GM10248 (cell line): ENCODE results near the gene SYK.
"Not testable (repeated sequence)": the region's sequence is repeated elsewhere in the genome, so short reads cannot be mapped to it uniquely, and the experiment has no call there.

Experiments
- CTCF ChIA-PET: fragments of 300-600 bp; sonication (Branson Sonifier 250); formaldehyde crosslinking; extraction: SDS; loops from one replicate; lab custom pipeline; 2021; ENCODE audit warnings: antibody characterized with exemption; lab: Yijun Ruan, JAX
- POLR2A ChIA-PET: fragments of 350-650 bp; sonication (Branson Sonifier 250); formaldehyde crosslinking; extraction: SDS; loops from one replicate; lab custom pipeline; 2020; ENCODE audit warnings: antibody characterized with exemption; lab: Yijun Ruan, JAX
- DNase-seq: peaks from one replicate; pipeline ENCODE4 v3.0.0; 2012; ENCODE audit errors: extremely low spot score
- TF ChIP-seq, protein P1 (sequence below): IDR thresholded peaks from 2 replicates; pipeline ENCODE4 v1.5.1; 2012; ENCODE audit warnings: mild to moderate bottlenecking, low read depth; ENCODE audit errors: extremely low read depth, missing control alignments, control extremely low read depth

The SYK gene

DNA sequence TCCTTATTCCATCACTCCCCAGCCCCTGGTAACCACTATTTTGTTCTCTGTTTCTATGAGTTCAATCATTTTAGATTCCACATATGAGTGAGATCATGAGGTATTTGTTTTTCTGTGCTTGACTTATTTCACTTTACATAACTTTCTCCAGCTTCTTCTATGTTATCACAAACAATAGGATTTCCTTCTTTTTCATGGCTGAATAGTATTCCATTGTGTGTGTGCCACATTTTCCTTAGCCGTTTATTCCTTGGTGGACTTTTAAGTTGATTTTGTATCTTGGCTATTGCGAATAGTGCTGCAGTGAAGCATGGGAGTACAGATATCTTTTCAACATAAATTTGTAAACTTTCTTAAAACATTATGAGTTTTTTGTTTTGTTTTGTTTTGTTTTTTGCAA lies 15.1 kb downstream of the SYK start:
- ChIA-PET CTCF (interaction anchor here (1.5 to 5.3 kb wide), 4 partner anchors 9 to 21 kb away, joined by 5 to 33 read pairs (median 6); no protein-coding TSS in a partner anchor), POLR2A (no interaction called here)
- DNase-seq, result no peak
- TF ChIP-seq, protein P1, sequence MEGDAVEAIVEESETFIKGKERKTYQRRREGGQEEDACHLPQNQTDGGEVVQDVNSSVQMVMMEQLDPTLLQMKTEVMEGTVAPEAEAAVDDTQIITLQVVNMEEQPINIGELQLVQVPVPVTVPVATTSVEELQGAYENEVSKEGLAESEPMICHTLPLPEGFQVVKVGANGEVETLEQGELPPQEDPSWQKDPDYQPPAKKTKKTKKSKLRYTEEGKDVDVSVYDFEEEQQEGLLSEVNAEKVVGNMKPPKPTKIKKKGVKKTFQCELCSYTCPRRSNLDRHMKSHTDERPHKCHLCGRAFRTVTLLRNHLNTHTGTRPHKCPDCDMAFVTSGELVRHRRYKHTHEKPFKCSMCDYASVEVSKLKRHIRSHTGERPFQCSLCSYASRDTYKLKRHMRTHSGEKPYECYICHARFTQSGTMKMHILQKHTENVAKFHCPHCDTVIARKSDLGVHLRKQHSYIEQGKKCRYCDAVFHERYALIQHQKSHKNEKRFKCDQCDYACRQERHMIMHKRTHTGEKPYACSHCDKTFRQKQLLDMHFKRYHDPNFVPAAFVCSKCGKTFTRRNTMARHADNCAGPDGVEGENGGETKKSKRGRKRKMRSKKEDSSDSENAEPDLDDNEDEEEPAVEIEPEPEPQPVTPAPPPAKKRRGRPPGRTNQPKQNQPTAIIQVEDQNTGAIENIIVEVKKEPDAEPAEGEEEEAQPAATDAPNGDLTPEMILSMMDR, result no peak

DNA sequence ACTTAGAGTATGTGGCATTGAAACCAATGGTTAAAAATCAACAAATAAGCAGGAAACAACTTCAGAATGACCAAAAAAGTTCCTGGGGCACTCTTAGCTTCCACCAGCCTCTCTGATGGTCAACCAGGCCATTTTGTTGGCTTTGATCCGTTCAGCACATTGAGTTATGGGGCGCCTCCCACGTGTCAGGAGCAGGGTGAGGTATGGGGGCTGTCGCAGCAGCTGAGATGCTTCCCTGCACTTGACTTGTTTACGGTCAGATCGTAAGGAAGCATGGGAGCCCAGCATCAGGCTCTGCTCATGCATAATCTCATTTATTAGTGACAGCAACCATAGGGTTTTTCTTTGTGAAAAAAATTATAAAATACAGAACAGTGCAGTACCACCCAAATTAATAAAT lies 16.7 kb downstream of the SYK start:
- no peak for DNase-seq
- ChIA-PET CTCF (interaction anchor here (0.8 kb wide), 1 partner anchor 14 kb away, joined by 3 read pairs; no protein-coding TSS in a partner anchor), POLR2A (no interaction called here)
- TF ChIP-seq, protein P1, result no peak

DNA sequence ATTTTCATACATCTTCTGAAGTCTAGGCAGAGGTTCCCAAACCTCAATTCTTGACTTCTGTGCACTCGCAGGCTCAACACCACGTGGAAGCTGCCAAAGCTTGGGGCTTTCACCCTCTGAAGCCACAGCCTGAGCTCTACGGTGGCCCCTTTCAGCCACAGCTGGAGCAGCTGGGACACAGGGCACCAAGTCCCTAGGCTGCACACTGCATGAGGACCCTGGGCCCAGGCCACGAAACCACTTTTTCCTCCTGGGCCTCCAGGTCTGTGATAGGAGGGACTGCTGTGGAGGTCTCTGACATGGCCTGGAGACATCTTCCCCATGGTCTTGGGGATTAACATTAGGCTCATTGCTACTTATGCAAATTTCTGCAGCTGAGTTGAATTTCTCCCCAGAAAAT lies 18.8 kb downstream of the SYK start:
- CTCF ChIA-PET, result interaction anchor here (0.9 to 2.0 kb wide), 2 partner anchors 13 to 21 kb away, joined by 3 to 4 read pairs; no protein-coding TSS in a partner anchor
- DNase-seq, POLR2A ChIA-PET: not testable (repeated sequence)

DNA sequence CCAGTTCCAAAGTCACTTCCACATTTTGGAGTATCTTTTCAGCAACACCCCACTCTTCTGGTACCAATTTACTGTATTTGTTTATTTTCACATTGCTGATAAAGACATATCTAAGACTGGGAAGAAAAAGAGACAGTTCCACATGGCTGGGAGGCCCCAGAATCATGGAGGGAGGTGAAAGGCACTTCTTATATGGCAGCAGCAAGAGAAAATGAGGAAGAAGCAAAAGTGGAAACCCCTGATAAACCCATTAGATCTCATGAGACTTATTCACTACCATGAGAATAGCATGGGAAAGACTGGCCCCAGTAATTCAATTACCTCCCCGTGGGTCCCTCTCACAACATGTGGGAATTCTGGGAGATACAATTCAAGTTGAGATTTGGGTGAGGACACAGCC lies 19.6 kb downstream of the SYK start:
- DNase-seq, CTCF ChIA-PET, POLR2A ChIA-PET: not testable (repeated sequence)

DNA sequence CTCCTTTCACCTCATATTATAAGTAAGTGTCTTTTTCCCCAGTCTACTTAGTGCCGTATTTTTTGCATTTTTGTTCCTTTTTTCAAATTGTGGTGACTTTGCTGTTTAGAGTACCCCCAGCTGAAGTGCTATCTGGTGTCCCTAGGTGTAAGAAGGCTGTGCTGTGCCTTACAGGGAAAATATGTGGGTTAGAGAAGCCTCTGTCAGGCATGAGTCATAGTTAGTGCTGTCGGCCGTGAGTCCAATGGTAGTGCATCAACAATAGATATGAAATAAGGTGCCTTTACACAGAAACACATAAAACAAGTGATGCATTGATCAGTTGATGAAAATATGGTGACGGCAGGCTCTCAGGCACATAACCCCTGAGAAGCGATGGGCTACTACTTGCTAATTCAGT lies 20.1 kb downstream of the SYK start:
- POLR2A ChIA-PET, result no interaction called here
- TF ChIP-seq, protein P1, result no peak
- CTCF ChIA-PET, result no interaction called here
- DNase-seq, result no peak

DNA sequence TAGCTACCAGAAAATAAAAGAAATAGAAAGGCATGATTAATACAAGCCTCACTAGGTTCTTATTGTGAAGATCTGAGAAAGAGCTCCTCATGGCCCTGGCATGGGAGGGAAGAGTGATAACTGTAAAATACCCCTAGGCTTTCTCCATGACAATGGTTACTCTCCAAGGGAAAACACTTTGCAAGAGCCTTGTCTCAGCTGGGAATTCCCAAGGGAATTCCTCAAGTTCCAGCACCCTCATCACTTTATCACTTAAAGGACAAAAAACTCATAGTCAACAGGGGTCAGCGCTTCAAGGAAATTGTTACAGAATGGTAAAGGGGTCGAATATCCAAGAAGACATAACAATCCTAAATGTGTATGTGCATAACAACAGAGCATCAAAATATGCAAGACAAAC lies 21.2 kb downstream of the SYK start:
- ChIA-PET CTCF (no interaction called here), POLR2A (no interaction called here)
- DNase-seq, result no peak
- TF ChIP-seq, protein P1, result no peak

DNA sequence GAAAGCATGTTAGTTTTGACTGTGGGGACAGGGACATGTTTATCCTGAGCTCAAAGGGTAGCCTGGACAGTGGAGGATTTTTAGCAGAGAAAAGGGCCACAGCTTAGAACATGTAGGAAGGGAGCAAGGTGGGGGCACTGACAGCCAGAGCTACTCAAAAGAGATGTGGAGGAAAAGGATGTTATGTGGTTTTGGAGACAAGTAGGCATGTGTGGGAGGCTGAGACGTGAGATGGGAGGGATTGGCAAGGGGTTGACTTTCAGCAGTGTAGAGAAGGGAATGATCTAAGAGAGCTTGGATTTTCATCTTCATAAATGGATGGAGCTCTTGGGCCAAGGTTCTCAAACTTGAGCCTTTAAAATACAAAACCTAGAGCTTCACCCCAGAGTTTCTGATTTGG lies 24.0 kb downstream of the SYK start:
- CTCF ChIA-PET, result interaction anchor here (0.9 to 3.9 kb wide), 12 partner anchors 9 to 47 kb away, joined by 3 to 33 read pairs (median 4); partner anchors contain the start of gene SYK

More for the DNA sequence above, 24.0 kb downstream of the SYK start:
- POLR2A ChIA-PET, result no interaction called here
- TF ChIP-seq, protein P1, result no peak
- DNase-seq, result no peak
